Head of caudate nucleus (tissue), 42 donors: ENCODE data around the gene TMEM14C.

Experiments
- DNase-seq, 42 donors: peaks; one replicate each; pipeline versions ENCODE4 v3.0.0 to v3.0.0-alpha.2; 2020 to 2021; ENCODE audit warnings: mixed read lengths in 7 of 42
- intact Hi-C: fragments of 100-400 bp; cut with DNase I; formaldehyde crosslinking; loops from one replicate; pipeline ENCODE4 v1.15.0; 2022

Gene TMEM14C

GRCh38 chr6:10722820-10723566, at the start of gene TMEM14C:
Gene TMEM14C, plus strand, starts transcription at chr6:10723070. Its CDS starts 1,544 bp downstream, at chr6:10724614.
- intact Hi-C loops = loop anchor here (2.0 kb wide), 1 partner anchor 24 kb away; the partner anchor contains the start of gene TMEM14B
- DNase-seq = peak; percentile 93 to 99 (median 97)

- intact Hi-C loops = no loop called here
Measured at GRCh38 chr6:10676403-10676802, 46.5 kb upstream of the TMEM14C start.

GRCh38 chr6:10678456-10678855, 44.4 kb upstream of the TMEM14C start:
- DNase-seq = no peak
- intact Hi-C loops = no loop called here

More at GRCh38 chr6:10676403-10676802, 46.5 kb upstream of the TMEM14C start:
- no peak for DNase-seq

- intact Hi-C loops = no loop called here
- DNase-seq = no peak
Measured at GRCh38 chr6:10681795-10682194, 41.1 kb upstream of the TMEM14C start.

GRCh38 chr6:10682355-10682988, 40.4 kb upstream of the TMEM14C start:
- intact Hi-C loops = no loop called here

GRCh38 chr6:10684618-10685017, 38.3 kb upstream of the TMEM14C start:
- intact Hi-C loops = no loop called here
- DNase-seq = no peak

More at GRCh38 chr6:10682355-10682988, 40.4 kb upstream of the TMEM14C start:
- DNase-seq = no peak

GRCh38 chr6:10685092-10685915, 37.6 kb upstream of the TMEM14C start:
- no peak for DNase-seq
- intact Hi-C loops = no loop called here

- no peak for DNase-seq
- intact Hi-C loops = no loop called here
Measured at GRCh38 chr6:10686901-10687300, 36.0 kb upstream of the TMEM14C start.

- no peak for DNase-seq
- intact Hi-C loops = no loop called here
Measured at GRCh38 chr6:10687582-10687981, 35.3 kb upstream of the TMEM14C start.

- DNase-seq = no peak
- intact Hi-C loops = no loop called here
Measured at GRCh38 chr6:10690651-10691445, 32.0 kb upstream of the TMEM14C start.

- intact Hi-C loops = no loop called here
Measured at GRCh38 chr6:10692965-10693538, 29.8 kb upstream of the TMEM14C start.

GRCh38 chr6:10694302-10695085, 28.4 kb upstream of the TMEM14C start, which contains the start of the genes C6orf52 and PAK1IP1:
Gene C6orf52, minus strand, starts transcription at chr6:10694616. Its CDS starts 7,066 bp downstream, at chr6:10687550.
Gene PAK1IP1, plus strand, starts transcription at chr6:10694972. Its CDS starts 14 bp downstream, at chr6:10694986.
- intact Hi-C loops = loop anchor here (1.0 kb wide), 1 partner anchor 53 kb away; the partner anchor contains the start of gene TMEM14B
- peak; percentile 92 to 98 (median 95) for DNase-seq

More at GRCh38 chr6:10692965-10693538, 29.8 kb upstream of the TMEM14C start:
- no peak for DNase-seq

- DNase-seq = no peak
- intact Hi-C loops = no loop called here
Measured at GRCh38 chr6:10695086-10695657, 27.7 kb upstream of the TMEM14C start.

- intact Hi-C loops = no loop called here
- DNase-seq = no peak
Measured at GRCh38 chr6:10696655-10697054, 26.2 kb upstream of the TMEM14C start.

GRCh38 chr6:10713962-10714361, 8.9 kb upstream of the TMEM14C start:
- DNase-seq = no peak

GRCh38 chr6:10719296-10719963, 3.4 kb upstream of the TMEM14C start:
- intact Hi-C loops = no loop called here
- DNase-seq = no peak

More at GRCh38 chr6:10713962-10714361, 8.9 kb upstream of the TMEM14C start:
- intact Hi-C loops = no loop called here

GRCh38 chr6:10719964-10720264, 3.0 kb upstream of the TMEM14C start:
- DNase-seq = no peak
- intact Hi-C loops = no loop called here
